HG03460 (cell line): ENCODE measurements around the gene CCNF.

Experiments
- ATAC-seq: cut with Tn5 transposase; IDR thresholded peaks from one replicate; pipeline ENCODE4 v1.9.1; 2021; ENCODE audit not compliant: unreplicated experiment

CCNF gene

DNA sequence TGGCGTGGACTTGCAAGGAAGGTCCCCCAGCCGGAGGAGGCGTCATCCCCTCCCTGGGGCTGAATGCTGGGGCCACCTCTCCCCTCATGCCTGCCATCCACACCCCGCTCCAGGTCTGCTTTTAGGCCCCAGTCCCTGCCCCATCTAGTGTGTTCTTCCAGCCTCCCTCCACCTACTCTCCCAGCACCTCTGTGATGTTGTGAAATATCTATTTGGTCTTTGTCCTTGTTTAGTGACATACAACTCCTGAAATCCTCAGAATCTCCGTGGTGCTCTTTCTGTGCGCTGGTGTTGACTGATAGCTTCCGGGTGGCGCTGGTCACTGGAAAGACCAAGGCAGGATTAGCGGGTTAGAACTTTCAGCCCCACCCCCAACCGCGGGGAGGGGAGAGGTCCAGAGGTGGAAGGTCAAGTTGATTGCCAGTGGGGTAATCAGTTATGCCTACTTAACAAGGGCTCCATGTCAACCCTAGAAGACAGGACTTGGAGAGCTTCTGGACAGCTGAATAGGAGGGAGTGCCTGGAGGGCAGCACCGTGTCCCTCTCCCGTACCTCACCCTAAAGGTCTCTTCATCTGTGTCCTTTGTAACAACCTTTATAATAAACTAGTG is 55.8 kb downstream of the CCNF start:
- ATAC-seq = no peak

DNA sequence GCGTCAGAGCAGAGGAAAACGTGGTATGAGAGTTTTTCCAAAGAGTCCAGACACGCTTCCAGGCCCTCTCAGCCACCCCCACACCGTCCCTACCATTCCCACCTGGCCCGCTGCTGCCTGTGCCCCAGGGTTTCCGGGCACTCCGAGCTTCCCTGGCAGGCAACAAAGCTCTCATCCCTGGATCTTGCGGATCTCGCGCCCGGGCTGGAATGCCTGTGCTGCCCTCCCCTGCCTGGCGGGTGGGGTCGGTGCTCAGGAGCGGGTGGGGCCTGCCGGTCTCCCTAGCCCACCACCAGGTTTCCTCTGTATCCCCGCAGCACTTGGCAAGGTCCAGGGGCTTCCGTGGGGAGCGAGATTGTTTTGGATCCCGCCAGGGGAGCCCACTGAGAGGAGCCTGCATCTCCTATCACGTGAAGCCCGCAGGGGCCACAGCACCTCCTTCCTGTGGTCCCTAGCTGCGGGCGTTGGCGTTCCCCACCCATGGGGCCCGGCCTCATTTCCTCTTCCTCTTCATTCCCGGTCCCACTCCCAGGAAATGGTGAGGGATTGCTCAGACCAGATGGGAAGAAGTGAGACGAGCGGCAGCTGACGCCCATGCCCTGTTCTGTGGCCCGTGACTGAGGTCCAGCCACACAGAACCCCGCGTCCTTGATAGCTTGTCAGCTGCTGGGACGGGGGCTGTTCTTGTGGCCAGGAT is 56.7 kb downstream of the CCNF start:
- ATAC-seq = no peak

GRCh38 chr16:2486645-2487516 is 57.6 kb downstream of the CCNF start:
- no peak for ATAC-seq

DNA sequence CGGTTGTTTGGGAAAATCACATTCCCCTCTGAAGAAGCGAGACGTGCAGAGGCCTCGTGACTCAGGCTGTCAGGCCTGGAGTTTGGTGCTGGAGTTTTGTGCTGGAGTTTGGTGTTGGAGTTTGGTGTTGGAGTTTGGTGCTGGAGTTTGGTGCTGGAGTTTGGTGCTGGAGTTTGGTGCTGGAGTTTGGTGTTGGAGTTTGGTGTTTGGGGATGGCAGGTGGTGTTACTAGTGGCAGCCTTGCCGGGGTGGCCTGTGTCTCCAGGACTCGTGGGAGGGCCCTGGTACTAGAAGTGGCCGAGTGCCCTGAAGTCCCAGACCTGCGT is 58.2 kb downstream of the CCNF start:
- no peak for ATAC-seq

DNA sequence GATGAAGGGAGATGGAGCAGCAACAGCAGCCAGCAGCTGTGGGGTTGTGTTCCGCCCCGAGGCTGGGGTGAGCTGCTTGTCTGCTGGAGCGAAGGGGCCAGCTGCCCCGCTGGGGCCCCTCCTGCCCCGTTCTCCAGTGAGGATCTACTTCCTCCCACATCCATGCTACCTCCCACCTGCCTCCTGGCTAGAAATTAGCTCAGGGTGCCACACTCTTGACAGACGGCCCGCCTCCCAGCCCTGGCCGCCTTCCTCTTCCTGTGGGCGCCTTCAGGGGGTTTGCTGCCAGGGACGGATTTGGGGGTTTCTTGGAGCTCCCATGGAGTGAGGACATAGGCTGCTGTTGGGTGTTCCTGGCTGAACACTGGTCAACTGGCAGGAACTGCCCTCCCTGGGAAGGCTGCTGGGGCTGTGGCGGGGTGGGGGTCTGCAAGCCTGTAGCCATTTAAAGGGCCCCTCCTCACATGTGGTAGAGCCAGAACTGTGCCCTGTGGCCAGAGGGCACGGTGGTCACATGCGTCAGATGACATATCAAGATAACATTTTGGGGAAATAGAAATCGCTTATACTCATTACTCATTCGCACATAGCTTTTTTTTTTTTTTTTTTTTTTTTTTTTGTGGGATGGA is 58.8 kb downstream of the CCNF start:
- ATAC-seq = no peak

- no peak for ATAC-seq
Observed at GRCh38 chr16:2489581-2489980, 60.3 kb downstream of the CCNF start.

- ATAC-seq = no peak
Observed at GRCh38 chr16:2490190-2491105, 61.2 kb downstream of the CCNF start.

DNA sequence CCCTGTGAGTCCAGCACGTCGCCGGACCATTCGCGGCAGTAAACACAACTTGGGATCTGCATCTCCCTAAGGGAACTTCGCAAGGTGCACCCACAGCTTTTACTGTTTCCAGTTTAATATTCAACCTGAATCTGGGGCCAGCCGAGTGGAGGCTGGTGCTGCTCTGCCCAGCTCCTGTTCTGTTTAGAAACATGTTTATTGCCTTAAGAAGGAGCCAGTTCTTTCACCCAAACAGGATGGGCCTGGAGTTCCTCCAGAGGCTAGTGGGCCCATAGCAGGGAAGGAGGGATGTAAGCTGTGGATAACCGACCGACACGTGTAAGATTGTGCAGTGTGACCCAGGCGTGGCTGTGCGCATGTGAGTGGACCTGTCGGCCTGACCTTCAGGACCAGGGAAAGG is 63.0 kb downstream of the CCNF start:
- no peak for ATAC-seq

GRCh38 chr16:2493605-2494004 is 64.4 kb downstream of the CCNF start:
- no peak for ATAC-seq

- no peak for ATAC-seq
Observed at GRCh38 chr16:2494616-2495015, 65.4 kb downstream of the CCNF start.

- no peak for ATAC-seq
Observed at GRCh38 chr16:2495041-2495440, 65.8 kb downstream of the CCNF start.

- ATAC-seq = no peak
Observed at GRCh38 chr16:2496223-2497115, 67.2 kb downstream of the CCNF start.

DNA sequence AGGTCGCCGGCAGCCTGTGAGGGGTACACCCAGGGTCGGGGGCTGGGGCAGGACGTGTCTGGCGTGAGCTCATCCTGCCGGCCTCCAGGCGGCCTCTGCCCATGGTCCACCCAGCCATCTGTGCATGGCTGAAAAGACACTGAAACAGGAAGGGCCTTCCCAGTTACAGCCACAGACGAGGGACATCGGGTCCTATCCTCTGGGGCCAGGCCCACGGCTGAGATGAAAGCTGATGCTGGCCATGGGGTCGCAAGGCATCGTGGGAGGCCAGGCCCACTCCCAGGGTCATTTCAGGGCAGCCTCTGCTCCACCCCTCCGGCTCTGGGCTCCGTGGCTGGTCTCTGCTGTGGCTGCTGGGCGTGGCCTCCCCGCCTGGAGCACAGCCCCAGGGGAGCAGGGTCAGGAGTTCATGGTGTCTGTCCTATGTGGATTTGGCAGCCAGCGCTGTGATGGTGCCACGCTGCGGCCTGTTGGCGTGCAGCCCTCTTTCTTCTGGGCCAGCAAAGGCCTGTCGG is 67.9 kb downstream of the CCNF start:
- no peak for ATAC-seq

GRCh38 chr16:2497695-2498484 is 68.6 kb downstream of the CCNF start:
- ATAC-seq = no peak

GRCh38 chr16:2498531-2499253 is 69.4 kb downstream of the CCNF start:
- no peak for ATAC-seq

GRCh38 chr16:2499454-2499853 is 70.2 kb downstream of the CCNF start:
- ATAC-seq = no peak

- no peak for ATAC-seq
Observed at GRCh38 chr16:2499890-2500429, 70.7 kb downstream of the CCNF start.
